Psoas muscle (tissue), 8 donors: ENCODE data around the gene MEMO1. TPM values are rescaled to one million over a fixed set of nuclear protein-coding genes. Genes with fewer than 3 reads are reported as not detected.

ENCODE experiments used
- ATAC-seq, 4 donors: fragments of 200-7000 bp; cut with Tn5 transposase; one replicate each; pipeline ENCODE4 v1.9.1; 2020; ENCODE audit warnings: moderate library complexity in 3 of 4, mild to moderate bottlenecking in 2 of 4
- DNase-seq, 2 donors: peaks; one replicate each; pipeline ENCODE4 v3.0.0-alpha.2; 2020
- H3K27ac ChIP-seq: fragments of 200-600 bp; one replicate; pipeline ENCODE4 v1.8.0; 2022
- H3K27me3 ChIP-seq, 3 donors: fragments of 200-600 bp in 1 of 3; one replicate each; pipeline versions ENCODE4 v1.6.1 to v1.8.0; 2013 to 2022; ENCODE audit warnings: low read length in 2 of 3, mild to moderate bottlenecking in 2 of 3, moderate library complexity in 1 of 3; ENCODE audit not compliant: insufficient read depth in 3 of 3
- H3K36me3 ChIP-seq, 2 donors: fragments of 200-600 bp in 1 of 2; one replicate each; pipeline versions ENCODE4 v1.6.1 to v1.8.0; 2013 to 2022; ENCODE audit warnings: low read depth in 1 of 2, mild to moderate bottlenecking in 1 of 2, moderate library complexity in 1 of 2; ENCODE audit not compliant: insufficient read depth in 1 of 2
- H3K4me1 ChIP-seq: fragments of 200-600 bp; one replicate; pipeline ENCODE4 v1.8.0; 2022
- H3K4me3 ChIP-seq: fragments of 200-600 bp; one replicate; pipeline ENCODE4 v1.8.0; 2022; ENCODE audit warnings: mild to moderate bottlenecking
- H3K9me3 ChIP-seq: fragments of 200-600 bp; one replicate; pipeline ENCODE4 v1.8.0; 2022
- CTCF ChIP-seq: fragments of 200-600 bp; IDR thresholded peaks from one replicate; pipeline ENCODE4 v1.8.0; 2022; ENCODE audit warnings: antibody characterized with exemption
- WGBS, 3 donors: extraction: QIAGEN DNeasy Blood & Tissue Kit; methylation state at CpG; one replicate each; pipeline versions ENCODE4 v1.1.6 to v1.1.7; 2013; 5-methylcytosine and 5-hydroxymethylcytosine counted together
- intact Hi-C, 2 donors: fragments of 100-400 bp; cut with DNase I; formaldehyde crosslinking; loops; one replicate each; pipeline versions ENCODE4 v1.11.0 to v1.14.2; 2022
- polyA plus RNA-seq, 3 donors: library from polyadenylated mRNA; stranded (reverse); fragments of 200-250 nt; gene quantifications; one replicate each; pipeline ENCODE4 v1.2.3, GENCODE V29; 2013
- total RNA-seq, 4 donors: library from RNA; stranded (reverse); fragmentation: NEBNext Ultra II Directional in 2 of 4; extraction: Animal tissue kit (Norgen Biotek cat#: 25700) in 2 of 4; gene quantifications; one replicate each; pipeline versions ENCODE4 v1.2.1 to v1.2.4, GENCODE V29; 2021 to 2023
- donor health status: healthy with polysubstance abuse.
- donor health status: DM: no; HTN: no; CAD: no; lungs with moderate emphysema.
- donor health status: Bipolar disorder and iron deficiency.
- donor health status: healthy.
- donor health status: DM: yes; HTN: yes; CAD: no.
- donor health status: DM: no; HTN: no; CAD: no.
- donor health status: DM: no; HTN: no; CAD: no.
- donor health status: DM: yes; HTN: yes; CAD: no.

MEMO1 gene
- total and polyA plus RNA-seq, 7 donors, result 40.0 to 86.8 (median 56.0) TPM

GRCh38 chr2:31945572-31945935 is 65.3 kb downstream of the MEMO1 start:
- H3K36me3 ChIP-seq, result peaks cover 2 to 13% of the 10 kb centered on the region in 2 donors
- WGBS, 3 donors, result 53 to 81% (median 58%) methylated on average over 1 of the region's 1 CpG
- intact Hi-C loops, result loop anchor here in 1 of 2 donors (10.0 kb wide), 1 partner anchor 59 kb away; no protein-coding TSS in a partner anchor

GRCh38 chr2:31944828-31945571 is 65.8 kb downstream of the MEMO1 start:
- peaks cover 29% of the 10 kb centered on the region for H3K4me1 ChIP-seq
- no peaks in the 10 kb centered on the region for H3K9me3 ChIP-seq
- peaks cover 2 to 13% of the 10 kb centered on the region in 2 donors for H3K36me3 ChIP-seq
- H3K27me3 ChIP-seq, result no peaks in the 10 kb centered on the region
- no peak overlapping the region for H3K27ac ChIP-seq
- no peak for DNase-seq
- ATAC-seq, result no peak
- no peak overlapping the region for H3K4me3 ChIP-seq
- WGBS, 3 donors, result 95 to 98% (median 95%) methylated on average over 2 of the region's 2 CpGs
- intact Hi-C loops, result loop anchor here in 1 of 2 donors (10.0 kb wide), 1 partner anchor 60 kb away; no protein-coding TSS in a partner anchor
- no peak for TF ChIP-seq CTCF

More at GRCh38 chr2:31945572-31945935, 65.3 kb downstream of the MEMO1 start:
- H3K27me3 ChIP-seq, result no peaks in the 10 kb centered on the region
- H3K27ac ChIP-seq, result no peak overlapping the region
- TF ChIP-seq CTCF, result no peak
- H3K4me1 ChIP-seq, result peaks cover 29% of the 10 kb centered on the region
- no peaks in the 10 kb centered on the region for H3K9me3 ChIP-seq
- no peak for DNase-seq
- ATAC-seq, result no peak
- no peak overlapping the region for H3K4me3 ChIP-seq

- no peak for TF ChIP-seq CTCF
- WGBS, 3 donors, result 95 to 98% (median 96%) methylated on average over 3 of the region's 3 CpGs
- H3K4me1 ChIP-seq, result peaks cover 24% of the 10 kb centered on the region
- H3K27me3 ChIP-seq, result no peaks in the 10 kb centered on the region
- H3K4me3 ChIP-seq, result no peak overlapping the region
- H3K9me3 ChIP-seq, result no peaks in the 10 kb centered on the region
- no peak overlapping the region for H3K27ac ChIP-seq
- intact Hi-C loops, result loop anchor here in 1 of 2 donors (10.0 kb wide), 1 partner anchor 61 kb away; no protein-coding TSS in a partner anchor
- DNase-seq, result no peak
- H3K36me3 ChIP-seq, result peaks cover 2 to 13% of the 10 kb centered on the region in 2 donors
- ATAC-seq, result no peak
Measured at GRCh38 chr2:31943636-31944225, 67.1 kb downstream of the MEMO1 start.

GRCh38 chr2:31940920-31941319 is 69.9 kb downstream of the MEMO1 start:
- H3K4me1 ChIP-seq, result peaks cover 10% of the 10 kb centered on the region
- intact Hi-C loops, result loop anchor here in 1 of 2 donors (10.0 kb wide), 1 partner anchor 64 kb away; no protein-coding TSS in a partner anchor
- ATAC-seq (no peak), DNase-seq (no peak)
- H3K9me3 ChIP-seq, result no peaks in the 10 kb centered on the region
- no peaks in the 10 kb centered on the region for H3K27me3 ChIP-seq
- H3K36me3 ChIP-seq, result peaks cover 2 to 13% of the 10 kb centered on the region in 2 donors
- no peak overlapping the region for H3K4me3 ChIP-seq
- H3K27ac ChIP-seq, result no peak overlapping the region
- no peak for TF ChIP-seq CTCF
- 93 to 100% (median 100%) methylated on average over 1 of the region's 1 CpG for WGBS, 3 donors
